HG03521 (cell line): Measurements from ENCODE around the gene HSPBP1.
"Not testable (repeated sequence)": the region's sequence is repeated elsewhere in the genome, so short reads cannot be mapped to it uniquely, and the experiment has no call there.

Experiments
- ATAC-seq: cut with Tn5 transposase; IDR thresholded peaks from one replicate; pipeline ENCODE4 v1.9.1; 2021; ENCODE audit warnings: mild to moderate bottlenecking, moderate library complexity; ENCODE audit not compliant: unreplicated experiment

Gene HSPBP1

DNA sequence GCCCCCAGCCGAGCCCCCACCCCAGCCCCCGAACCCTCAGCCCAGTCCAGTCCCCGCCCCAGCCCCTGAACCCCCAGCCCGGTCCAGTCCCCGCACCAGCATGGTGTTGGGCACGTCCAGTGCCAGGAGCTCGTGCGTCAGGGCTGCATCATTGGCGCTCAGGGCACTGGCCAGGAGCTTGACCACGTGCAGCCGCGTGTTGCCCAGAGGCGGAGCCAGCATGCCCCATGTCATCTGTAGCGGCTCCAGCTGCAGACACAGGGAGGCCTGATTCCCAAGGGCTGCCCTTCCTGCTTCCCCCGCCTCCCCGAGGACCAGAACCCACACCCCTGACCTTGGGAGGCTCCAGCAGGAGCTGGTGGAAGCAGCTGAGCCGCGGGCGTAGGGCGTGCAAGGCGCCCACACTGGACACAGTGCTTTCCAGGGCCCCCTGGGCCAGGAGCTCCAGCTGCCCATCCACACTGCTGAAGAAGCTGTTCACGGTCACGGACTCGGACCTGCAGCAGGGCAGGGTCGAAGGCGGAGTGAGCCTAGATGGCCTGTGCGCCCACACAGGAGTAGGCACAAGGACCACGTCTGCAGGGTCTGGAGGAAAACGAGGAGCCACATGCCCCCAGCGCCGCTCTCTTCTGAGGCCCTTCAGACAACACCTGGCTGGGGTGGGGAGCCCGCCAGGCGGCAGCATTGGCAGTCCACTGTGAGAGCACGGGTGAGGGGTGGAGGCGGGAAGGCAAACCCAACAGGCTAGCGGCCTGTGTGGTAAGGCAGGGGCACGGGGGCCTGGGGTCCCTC, 38.6 kb downstream of the HSPBP1 start:
- ATAC-seq = no peak

DNA sequence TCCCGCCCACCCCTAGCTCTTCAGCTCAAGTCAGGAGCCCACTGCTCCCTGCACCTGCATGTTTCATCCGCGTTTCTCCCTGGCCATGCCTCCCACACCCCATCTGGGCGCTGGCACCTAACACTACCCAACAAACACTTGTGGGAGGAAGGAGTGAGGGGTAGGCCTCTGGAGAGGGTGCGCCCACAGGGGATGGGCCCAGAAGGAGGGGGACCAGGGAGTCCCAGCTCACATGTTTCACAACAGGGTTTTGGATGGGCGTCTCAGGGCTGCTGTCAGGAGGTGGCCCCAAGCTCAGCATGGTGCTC, 39.2 kb downstream of the HSPBP1 start:
- ATAC-seq = no peak

DNA sequence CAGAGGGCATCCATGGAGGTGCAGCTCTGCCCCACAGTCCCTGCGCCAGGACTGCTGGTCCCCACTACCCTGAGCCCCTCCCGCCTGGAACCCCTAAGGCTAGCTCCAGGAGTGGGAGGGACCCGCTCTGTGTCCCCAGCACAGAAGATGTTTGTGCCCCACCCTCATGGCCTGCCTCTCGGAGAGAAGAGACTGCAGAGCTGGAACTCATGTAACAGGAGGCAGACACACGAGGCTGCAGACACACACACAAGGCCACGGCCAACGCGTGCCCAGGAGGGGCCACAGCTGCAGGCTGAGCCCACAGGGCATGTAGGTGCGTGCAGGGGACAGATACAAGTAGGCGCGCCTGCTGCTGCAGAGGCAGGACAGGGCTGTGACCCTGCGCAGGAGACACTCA, 40.9 kb downstream of the HSPBP1 start:
- ATAC-seq = no peak

DNA sequence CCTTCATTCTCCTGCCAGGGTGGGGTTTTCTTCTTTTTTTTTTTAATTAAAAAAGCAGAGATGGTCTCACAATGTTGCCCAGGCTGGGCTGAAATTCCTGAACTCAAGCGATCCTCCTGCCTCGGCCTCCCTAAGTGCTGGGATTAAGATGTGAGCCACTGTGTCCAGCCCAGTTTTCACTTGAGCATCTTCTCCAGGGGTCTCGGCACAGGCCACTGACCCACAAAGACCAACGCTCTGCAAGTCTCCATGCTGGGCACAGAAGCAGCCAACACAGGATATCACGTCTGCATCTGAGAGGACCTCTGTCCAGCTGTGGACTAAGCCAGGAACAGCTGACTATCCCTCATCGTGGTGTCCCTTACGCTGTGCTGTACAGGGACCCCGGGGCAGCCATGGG, 41.9 kb downstream of the HSPBP1 start:
- no peak for ATAC-seq

DNA sequence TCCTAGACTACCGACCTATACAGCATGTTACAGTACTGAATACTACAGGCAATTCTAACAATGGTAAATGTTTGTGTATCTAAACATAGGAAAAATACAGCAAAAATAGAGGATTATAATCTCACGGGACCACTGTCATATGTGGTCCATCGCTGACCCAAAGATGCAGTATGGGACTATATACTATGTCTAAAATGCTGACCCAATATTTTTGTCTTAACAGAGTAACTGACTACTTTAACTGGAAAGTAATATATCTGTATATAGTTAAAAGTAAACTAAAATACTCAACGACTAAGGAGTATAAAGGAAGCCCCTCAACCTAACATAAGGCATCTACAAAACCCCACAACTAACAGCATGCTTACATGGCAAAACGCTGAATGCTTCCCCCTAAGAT, 46.9 kb downstream of the HSPBP1 start:
- no peak for ATAC-seq

DNA sequence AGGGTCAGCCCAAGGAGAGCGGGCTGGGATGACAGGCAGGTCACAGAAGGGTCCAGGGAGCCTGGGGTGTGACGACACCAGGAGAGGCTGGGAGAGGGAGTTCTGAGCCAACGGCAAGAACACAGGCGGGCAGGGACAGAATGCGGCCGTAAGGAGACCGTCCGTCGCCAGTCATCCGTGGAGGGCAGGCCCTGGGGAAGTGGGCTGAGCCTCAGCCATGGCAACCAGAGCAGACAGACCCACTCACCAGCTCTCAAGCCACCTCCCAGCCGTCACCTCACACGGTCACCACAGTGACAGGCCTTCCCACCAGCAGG, 47.7 kb downstream of the HSPBP1 start:
- ATAC-seq = no peak

DNA sequence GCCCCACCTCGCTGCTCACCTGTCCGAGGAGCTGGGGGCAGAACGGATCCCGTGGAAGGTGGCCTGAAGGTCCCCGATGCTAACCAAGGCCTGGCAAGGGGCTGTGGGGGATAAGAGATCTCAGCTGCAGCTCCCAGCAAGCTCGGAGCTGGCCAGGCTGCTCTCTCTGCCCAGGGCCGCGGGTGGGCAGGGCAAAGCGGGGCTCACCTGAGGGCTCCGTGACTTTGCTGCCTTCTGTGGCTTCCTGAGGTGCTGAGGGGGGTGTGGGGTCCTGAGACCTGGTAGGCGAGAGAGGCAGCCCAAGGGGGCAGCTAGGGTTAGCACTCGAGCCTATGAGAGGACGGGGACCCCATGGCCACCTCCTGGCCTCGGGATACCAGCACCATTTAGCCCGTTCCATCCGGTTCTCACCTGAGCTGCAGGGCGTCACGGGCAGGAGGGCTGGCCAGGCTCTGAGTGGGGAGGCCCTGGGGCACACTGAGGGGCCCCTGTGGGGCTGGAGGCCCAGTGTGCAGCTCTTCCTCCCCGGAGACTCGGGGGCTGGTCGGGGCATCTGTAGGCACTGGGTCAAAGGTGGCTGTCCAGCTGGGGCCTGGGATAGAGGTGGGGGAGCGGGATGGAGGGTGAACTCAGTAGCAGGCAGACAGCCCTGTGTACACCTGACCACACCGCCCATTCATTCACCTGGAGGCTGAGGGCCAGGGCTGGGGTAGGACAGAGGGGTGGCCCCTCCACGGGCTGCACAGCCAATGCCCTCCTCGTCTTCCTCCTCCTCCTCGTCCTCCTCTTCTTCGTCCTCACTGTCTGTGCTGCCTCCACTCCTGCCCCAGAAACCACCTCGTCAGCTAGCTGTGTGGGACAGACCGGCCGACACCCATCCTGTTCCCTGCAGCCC, 48.3 kb downstream of the HSPBP1 start:
- no peak for ATAC-seq

DNA sequence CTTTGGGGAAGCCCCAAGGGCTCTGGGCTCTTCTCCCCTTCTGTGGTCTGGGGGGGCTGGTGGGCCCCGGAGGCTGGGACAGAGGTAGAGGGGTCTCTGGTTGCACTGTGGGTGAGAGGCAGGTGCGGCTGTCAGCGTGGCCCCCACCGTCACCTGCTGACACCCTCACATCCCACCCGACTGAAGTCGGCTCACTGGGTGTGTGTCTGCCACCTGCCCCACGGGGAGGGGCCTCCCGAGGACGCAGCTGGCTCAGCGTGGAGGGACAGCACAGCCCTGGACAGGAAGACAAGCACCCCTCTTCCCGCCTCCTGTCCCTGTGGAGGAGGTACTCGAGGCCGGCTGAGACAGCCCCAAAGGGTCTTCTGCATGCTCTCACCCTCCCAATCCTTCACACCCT, 49.1 kb downstream of the HSPBP1 start:
- ATAC-seq = no peak

DNA sequence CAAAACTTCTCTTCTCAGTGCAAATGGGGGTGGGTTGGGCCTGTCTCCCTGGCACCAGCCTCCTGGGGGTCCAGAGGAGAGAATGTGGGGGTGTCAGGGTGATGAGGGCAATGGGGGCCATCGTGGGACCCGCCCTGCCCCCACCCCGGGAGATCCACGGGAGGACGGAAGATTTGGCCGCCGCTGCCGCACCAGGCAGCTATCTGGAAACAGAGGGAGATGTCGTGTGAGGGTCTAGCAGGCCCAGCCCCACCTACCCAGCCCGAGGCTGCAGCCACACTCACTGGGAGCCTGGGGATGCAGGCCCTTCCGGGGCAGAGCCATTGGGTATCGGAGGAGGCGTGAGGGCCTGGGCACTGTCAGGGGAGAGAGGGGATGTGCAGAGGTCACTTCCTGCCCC, 49.6 kb downstream of the HSPBP1 start:
- no peak for ATAC-seq

DNA sequence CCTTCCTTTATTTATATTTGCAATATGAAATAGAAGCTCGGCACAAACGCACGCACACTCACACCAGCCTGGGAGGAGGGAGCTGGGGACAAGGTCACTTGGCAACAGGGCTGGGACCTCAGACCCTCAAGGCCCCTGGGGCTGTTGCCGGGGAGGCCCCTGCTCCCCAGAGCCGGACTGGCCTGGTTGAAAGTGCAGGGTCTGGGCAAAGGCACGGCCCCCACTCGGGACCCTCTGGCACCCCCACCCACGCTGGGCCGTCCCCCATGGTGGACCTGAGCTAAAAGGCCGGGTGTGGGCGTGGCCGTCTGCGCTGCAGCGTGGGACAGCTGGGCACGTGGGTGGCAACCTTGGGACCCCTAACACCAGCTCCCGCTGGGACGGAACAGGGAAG, 50.1 kb downstream of the HSPBP1 start:
- ATAC-seq = no peak

DNA sequence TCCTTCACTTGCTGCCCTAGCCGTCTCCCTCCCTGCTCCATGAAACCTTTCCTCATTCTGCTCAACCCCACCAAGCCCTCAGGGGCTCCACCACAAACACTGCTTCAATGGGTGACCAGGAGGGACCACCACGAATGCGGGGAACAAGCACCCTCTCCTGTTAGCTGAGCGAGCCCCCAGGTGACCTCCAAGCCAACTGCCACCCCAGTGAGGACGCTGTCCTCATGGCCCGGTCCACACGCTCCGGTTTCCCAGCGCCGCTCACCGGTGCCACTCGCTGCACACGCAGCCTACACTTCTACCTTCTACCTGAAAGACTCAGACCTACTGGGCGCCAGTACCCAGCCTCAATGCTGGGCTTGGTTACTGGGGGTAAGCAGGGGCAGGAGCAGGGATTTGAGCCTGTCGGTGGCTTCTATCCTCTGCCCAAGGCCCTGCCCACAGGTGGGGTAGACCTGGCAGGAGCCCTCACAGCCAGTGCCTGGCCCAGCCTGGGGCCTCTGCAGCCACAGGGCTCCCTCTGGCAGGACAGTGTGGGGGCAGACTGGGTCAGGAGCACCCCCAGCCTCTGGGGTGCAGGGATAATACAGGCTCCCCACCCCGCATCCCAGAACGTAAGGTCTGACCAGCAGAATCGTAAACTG, 50.6 kb downstream of the HSPBP1 start:
- ATAC-seq = no peak

DNA sequence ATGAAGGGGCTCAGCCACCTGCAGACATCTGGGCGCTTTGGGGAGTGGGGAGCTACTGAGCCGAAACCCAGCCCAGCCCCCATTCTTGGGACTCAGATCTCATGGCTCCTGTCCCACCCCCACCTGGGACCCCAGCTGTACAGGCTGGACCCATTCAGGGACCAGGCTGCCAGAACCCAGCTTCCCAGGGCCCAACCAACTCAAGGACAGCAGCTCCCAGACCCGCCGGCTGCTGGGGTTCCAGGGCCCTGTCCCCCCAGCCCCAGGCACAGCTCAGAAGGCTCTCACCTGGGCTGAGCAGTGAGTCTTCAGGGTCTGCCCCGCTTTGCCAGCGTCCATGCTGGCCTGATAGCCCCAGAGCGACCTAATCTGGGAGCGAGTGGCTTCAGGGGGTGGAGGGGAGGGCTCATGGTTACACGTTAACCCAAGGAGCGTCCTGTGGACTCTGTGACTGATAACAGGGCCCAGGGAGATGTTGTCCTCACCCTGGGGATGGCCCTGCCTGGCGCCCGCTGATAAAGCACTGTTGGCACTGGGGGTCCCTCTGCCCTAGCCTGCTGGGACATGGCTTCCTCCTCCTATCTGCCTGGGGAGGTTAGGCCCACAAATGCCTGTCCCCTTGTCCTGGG, 51.4 kb downstream of the HSPBP1 start, which contains the start of gene TMEM86B:
TMEM86B (minus strand) TSS at position 361 of the 629 bp plus-strand sequence; CDS start at position 339, 22 bp downstream.
- ATAC-seq = no peak

DNA sequence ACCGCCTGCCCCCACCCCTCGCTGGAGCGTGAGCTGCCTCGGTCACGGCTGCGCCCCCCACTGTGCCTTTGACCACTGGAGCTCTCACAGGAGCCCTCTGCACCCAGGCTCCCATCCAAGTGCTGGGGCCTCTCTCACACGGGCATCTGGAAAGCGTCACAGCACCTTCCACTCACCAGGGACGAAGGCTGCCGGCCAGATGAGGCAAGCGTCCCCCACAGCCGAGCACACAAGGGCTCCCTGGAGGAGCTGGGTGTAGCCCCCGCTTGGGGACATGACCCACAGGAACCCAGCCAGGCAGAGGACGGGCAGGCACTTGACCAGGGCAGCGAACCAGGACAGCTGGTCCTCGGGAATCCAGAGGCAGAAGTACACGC, 51.9 kb downstream of the HSPBP1 start:
- no peak for ATAC-seq

DNA sequence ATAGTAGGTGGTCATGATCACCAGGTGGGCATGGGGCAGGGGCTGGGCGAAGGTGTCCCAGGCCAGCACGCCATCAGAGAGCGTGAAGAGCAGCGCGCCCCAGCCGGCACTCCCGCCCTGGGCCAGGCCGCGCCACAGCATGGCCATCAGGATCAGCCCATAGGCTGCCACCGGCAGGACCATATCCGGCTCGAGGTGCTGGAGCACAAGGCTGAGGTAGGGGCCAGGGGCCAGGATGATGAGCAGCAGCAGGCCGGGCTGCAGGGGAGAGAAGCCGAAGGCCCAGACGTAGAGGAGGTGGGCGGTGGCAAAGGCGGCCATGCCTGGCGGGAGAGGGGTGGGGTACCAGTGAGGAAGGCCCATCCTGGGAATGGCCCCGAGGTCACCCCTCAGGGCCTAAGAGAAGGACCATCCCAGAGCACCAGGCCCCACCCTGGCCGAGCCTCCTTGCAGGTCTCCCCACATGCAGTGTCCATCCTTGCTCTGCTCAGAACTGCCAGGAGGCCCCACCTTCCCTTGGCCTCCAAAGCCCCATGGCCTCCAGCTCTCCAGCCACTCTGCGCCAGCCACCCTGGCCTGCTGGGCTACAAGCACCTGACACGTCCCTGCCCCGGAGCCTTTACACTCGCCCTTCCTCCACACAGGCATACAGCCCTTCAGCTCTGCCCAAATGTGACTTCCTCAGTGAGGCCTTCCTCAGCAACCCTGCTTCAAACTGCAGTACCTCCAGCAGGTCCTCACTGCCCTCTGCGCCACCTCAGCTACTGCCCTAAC, 52.5 kb downstream of the HSPBP1 start:
- no peak for ATAC-seq

DNA sequence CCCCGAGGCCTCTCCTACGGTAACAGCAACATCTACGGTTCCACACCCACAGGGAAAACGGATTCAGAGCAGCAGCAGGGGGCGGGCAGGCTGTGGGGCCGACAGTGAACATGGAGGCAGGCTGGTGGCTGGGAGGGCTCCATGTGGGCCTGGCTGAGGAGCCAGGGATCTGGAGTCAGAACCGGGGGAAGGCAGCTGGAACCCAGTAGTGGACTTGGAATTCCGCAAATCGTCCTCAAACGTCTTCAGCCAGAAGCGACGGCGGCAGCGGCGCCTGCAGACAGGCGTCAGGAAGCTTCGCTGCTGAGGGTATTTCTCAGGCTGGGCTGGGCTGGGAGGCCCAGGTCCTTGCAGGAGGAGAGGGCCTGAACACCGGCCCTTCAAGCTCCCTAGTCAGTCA, 53.1 kb downstream of the HSPBP1 start:
- ATAC-seq = no peak

DNA sequence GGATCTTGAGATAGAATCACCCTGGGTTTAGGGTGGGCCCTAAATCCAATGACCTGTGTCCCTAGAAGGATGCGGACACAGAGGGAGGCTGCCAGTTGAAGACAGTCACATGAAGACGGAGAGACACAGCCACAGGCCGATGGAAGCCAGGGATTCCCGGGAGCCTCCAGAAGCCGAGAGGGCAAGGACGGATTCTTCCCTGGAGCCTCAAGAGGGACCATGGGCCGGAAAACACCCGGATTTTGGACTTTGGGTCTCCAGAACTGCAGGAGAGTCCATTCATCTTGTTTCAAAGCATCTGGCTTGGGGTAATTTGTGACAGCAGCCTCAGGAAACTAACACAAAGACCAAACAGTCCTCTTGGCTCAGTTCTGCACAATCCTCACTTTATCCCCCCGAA, 53.6 kb downstream of the HSPBP1 start:
- ATAC-seq = no peak

DNA sequence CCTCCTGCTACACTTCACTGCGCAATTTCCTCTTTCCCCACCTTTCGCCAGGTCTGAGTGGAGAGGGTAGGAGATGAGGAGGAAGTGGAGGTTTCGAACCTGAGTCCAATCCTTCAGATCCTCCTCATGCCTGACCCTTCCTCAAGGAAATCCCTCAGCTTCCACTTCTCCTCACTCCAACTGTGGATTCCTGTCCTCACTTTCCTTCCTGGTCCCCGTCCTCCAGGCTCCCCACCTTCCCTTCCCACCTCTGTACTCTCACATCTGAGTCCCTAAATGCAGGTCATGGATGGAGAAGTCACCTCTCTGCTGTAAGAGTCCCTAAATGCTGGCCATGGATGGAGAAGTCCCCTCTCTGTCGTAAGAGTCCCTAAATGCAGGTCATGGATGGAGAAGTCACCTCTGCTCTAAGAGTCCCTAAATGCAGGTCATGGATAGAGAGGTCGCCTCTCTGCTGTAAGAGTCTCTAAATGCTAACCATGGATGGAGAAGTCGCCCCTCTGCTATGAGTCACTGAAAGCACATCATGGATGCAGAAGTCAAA, 54.4 kb downstream of the HSPBP1 start:
- no peak for ATAC-seq

DNA sequence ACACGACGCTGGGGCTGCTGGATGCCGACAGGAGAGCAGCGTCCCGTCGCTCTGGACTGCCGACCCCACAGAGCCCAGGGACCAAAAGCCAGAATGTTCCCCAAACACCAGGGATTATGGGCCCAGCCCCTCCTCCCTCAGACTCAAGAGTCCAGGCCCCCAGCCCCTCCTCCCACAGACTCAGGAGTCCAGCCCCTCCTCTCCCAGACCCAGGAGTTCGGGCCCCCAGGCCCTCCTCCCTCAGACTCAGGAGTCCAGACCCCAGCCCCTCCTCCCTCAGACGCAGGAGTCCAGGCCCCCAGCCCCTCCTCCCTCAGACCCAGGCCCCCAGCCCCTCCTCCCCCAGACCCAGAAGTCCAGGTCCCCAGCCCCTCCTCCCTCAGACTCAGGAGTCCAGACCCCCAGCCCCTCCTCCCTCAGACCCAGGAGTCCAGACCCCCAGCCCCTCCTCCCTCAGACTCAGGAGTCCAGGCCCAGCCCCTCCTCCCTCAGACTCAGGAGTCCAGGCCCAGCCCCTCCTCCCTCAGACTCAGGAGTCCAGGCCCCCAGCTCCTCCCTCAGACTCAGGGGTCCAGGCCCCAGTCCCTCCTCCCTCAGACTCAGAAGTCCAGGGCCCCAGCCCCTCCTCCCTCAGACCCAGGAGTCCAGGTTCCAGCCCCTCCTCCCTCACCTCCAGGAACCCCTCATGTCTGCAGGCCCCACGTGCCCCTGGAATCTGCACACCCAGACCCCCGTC, 55.1 kb downstream of the HSPBP1 start:
- not testable (repeated sequence) for ATAC-seq

DNA sequence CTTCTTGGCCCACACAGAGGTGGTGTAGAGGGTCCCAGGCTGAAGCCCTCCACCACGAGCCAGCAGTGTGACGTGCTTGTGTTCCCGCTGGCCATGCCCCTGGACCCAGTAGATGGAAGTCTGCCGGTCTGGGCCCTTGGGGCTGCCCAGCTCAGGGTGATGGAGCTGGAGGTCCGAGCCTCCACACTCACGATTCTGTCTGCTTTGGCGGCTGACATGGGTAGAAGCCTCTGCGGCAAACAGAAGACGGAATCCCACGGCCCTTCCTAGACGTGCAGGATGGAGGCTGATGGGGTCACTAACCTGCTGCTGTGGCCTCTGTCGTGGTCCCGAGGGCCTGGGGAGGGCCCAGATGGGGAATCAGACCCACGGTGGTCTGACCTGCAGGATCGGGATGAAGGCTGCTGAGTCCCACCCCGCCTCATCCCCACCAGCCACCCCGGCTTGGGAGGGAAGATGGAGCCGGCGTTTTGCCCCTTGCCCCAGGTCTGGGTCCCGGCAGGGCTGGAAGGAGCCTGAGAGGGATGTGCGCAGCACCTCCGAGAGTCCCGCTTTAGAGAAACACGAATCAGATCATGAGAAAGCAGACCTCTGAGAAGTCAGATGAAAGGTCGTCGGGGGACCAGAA, 55.8 kb downstream of the HSPBP1 start:
- no peak for ATAC-seq
